GM12864 (cell line): Measurements from ENCODE around the gene SPIRE1.
"Not testable (repeated sequence)": the region's sequence is repeated elsewhere in the genome, so short reads cannot be mapped to it uniquely, and the experiment has no call there.

Experiments
- DNase-seq: peaks from one replicate; pipeline ENCODE4 v3.0.0-alpha.2; 2011; ENCODE audit warnings: low read depth
- H3K4me3 ChIP-seq: 2 replicates; pipeline ENCODE4 v1.5.1; 2011; ENCODE audit warnings: mild to moderate bottlenecking, low read depth, low read length, control low read depth
- CTCF ChIP-seq: IDR thresholded peaks from 2 replicates; pipeline ENCODE4 v1.5.1; 2011; ENCODE audit warnings: low read depth, mild to moderate bottlenecking, moderate library complexity, low read length, control low read depth, inconsistent platforms; ENCODE audit errors: missing control alignments

SPIRE1 gene

DNA sequence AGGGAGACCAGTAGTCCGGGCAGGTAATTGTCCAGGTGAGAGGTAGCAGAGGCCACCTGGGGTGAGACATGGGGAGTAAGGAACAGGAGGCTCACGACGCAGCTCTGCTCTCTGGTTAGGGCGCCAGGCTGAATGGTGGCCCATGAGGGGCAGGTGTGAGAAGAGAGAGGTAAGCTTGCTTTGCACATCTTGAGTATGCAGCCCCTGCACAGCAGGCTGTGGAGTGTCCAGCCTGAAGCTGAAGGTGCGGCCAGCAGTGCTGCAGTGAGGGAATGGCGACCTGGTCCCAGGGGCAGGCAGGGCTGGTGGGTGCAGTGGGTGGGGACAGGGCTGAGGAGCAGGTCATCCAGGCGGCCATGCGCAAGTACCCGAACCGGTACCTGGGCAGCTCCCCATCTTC is 234.5 kb downstream of the SPIRE1 start:
- no peak for DNase-seq
- no peak overlapping the region for H3K4me3 ChIP-seq
- TF ChIP-seq CTCF, result no peak

- TF ChIP-seq CTCF, result no peak
- no peak for DNase-seq
- no peak overlapping the region for H3K4me3 ChIP-seq
Observed at GRCh38 chr18:12422936-12423335, 235.0 kb downstream of the SPIRE1 start.

- DNase-seq, result no peak
- no peak for TF ChIP-seq CTCF
- H3K4me3 ChIP-seq, result no peak overlapping the region
Observed at GRCh38 chr18:12421732-12422131, 236.2 kb downstream of the SPIRE1 start.

- TF ChIP-seq CTCF, result no peak
- DNase-seq, result no peak
- peak overlapping the region; percentile 27 for H3K4me3 ChIP-seq
Observed at GRCh38 chr18:12420821-12421421, 237.0 kb downstream of the SPIRE1 start.

DNA sequence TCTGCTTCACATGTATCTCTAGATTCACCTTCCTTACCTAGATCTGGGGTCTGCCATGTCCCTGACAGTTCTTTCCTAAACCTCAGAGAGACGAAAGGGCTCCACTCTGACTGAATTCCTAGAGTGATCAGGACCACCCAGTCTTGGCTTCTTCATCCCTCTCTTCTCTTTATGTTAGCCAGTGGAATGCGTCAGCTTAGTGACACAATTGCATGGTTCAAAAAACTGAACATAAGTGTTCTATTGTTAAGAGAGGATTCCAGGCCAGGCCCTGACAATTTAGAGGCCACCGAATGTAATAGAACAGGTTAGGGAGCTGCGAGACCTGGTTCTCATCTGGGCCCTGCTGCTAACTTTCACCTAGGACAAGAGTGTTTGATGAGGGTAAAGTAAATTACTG is 240.2 kb downstream of the SPIRE1 start:
- no peak for DNase-seq
- H3K4me3 ChIP-seq, result no peak overlapping the region
- TF ChIP-seq CTCF, result no peak

GRCh38 chr18:12416098-12416729 is 241.7 kb downstream of the SPIRE1 start:
- no peak overlapping the region for H3K4me3 ChIP-seq
- no peak for TF ChIP-seq CTCF
- no peak for DNase-seq

GRCh38 chr18:12411456-12411855 is 246.5 kb downstream of the SPIRE1 start:
- no peak for TF ChIP-seq CTCF
- no peak for DNase-seq
- H3K4me3 ChIP-seq, result no peak overlapping the region

GRCh38 chr18:12410747-12411146 is 247.2 kb downstream of the SPIRE1 start:
- not testable (repeated sequence) for DNase-seq

More at GRCh38 chr18:12410747-12411146, 247.2 kb downstream of the SPIRE1 start:
- H3K4me3 ChIP-seq, result not testable (repeated sequence)
